Hepatocyte (in vitro differentiated cells): Measurements from ENCODE around the gene POLR3B.
"Not testable (repeated sequence)": the region's sequence is repeated elsewhere in the genome, so short reads cannot be mapped to it uniquely, and the experiment has no call there.

Source experiments
- EZH2 ChIP-seq: fragments of 200-600 bp; sonication (generic); IDR thresholded peaks from 2 replicates; pipeline ENCODE4 v1.6.1; 2016; ENCODE audit warnings: antibody characterized with exemption, mild to moderate bottlenecking, borderline replicate concordance
- EZH2phosphoT487 ChIP-seq: fragments of 200-600 bp; sonication (generic); IDR thresholded peaks from one replicate; pipeline ENCODE4 v1.6.1; 2018; ENCODE audit warnings: antibody characterized with exemption, mild to moderate bottlenecking, low read depth, moderate library complexity; ENCODE audit not compliant: unreplicated experiment, severe bottlenecking
- TF ChIP-seq, protein P1 (sequence below): fragments of 200-600 bp; sonication (generic); IDR thresholded peaks from 2 replicates; pipeline ENCODE4 v1.5.1; 2016; ENCODE audit warnings: antibody characterized with exemption, mild to moderate bottlenecking; ENCODE audit not compliant: poor library complexity

DNA sequence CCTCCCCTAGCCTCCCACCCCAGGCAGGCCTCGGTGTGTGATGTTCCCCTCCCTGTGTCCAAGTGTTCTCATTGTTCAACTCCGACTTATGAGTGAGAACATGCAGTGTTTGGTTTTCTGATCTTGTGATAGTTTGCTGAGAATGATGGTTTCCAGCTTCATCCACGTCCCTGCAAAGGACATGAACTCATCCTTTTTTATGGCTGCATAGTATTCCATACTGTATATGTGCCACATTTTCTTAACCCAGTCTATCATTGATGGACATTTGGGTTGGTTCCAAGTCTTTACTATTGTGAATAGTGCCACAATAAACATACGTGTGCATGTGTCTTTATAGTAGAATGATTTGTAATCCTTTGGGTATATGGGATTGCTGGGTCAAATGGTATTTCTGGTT, 108.1 kb downstream of the POLR3B start:
- not testable (repeated sequence) for TF ChIP-seq EZH2phosphoT487, EZH2
- TF ChIP-seq, protein P1, sequence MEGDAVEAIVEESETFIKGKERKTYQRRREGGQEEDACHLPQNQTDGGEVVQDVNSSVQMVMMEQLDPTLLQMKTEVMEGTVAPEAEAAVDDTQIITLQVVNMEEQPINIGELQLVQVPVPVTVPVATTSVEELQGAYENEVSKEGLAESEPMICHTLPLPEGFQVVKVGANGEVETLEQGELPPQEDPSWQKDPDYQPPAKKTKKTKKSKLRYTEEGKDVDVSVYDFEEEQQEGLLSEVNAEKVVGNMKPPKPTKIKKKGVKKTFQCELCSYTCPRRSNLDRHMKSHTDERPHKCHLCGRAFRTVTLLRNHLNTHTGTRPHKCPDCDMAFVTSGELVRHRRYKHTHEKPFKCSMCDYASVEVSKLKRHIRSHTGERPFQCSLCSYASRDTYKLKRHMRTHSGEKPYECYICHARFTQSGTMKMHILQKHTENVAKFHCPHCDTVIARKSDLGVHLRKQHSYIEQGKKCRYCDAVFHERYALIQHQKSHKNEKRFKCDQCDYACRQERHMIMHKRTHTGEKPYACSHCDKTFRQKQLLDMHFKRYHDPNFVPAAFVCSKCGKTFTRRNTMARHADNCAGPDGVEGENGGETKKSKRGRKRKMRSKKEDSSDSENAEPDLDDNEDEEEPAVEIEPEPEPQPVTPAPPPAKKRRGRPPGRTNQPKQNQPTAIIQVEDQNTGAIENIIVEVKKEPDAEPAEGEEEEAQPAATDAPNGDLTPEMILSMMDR, result not testable (repeated sequence)
